ENCODE results near the gene MRPL40. TPM values are rescaled to one million over a fixed set of nuclear protein-coding genes. Genes with fewer than 3 reads are reported as not detected.

MRPL40 gene
- total RNA-seq, 1 donor from 2014 or later = 30.4 TPM

DNA sequence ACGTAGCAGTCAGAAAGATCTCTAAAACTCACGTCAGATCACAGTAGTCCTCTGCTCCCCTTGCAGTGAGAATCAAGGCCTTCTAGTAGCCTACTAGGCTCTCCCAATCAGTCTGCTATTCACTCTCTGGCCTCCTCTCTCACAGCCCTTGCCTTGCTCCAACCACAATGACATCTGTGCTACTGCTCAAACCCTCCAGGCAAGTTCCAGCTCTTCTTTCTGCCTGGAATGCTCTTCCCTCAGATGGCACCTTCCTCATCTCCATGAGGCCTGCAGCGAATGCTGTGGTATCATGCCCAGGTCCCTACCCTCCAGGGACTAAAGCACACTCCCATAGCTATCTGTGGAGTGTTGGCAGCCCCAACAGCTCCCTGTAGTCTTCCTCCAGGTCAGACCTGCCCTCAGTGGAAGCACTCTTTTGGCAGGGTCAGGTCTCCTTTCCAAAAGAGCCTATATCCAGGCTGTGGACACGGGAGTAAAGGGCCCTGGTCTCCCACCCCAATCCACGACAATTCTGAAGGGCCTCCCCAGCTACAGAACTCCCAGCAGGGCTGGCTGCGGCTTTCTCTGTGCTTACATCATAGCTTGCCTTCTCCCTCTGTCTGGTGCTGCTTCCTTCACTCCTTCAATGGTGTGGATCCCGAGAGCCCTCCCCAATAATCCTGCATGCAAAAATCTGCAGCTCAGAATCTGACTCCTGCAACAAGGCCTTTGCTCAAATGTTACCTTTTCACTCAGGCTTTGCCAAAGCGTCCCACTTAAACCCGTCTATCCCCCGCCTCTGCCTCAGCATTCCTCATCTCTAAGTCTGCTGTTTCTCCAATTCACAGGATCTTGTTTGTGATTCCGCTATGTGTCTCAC is 9.7 kb upstream of the MRPL40 start:
- no peak for DNase-seq (ENCODE audit: low read depth, low spot score)
- Mint-ChIP-seq H3K36me3 (ENCODE audit: low read depth) (peaks cover 5% of the 10 kb centered on the region), H3K27me3 (ENCODE audit: low read depth) (no peaks in the 10 kb centered on the region), H3K4me3 (no peak overlapping the region), H3K9me3 (peaks cover 2% of the 10 kb centered on the region), H3K27ac (ENCODE audit: unreplicated experiment) (no peak overlapping the region), H3K4me1 (peaks cover 27% of the 10 kb centered on the region)
- TF ChIP-seq, protein P1, sequence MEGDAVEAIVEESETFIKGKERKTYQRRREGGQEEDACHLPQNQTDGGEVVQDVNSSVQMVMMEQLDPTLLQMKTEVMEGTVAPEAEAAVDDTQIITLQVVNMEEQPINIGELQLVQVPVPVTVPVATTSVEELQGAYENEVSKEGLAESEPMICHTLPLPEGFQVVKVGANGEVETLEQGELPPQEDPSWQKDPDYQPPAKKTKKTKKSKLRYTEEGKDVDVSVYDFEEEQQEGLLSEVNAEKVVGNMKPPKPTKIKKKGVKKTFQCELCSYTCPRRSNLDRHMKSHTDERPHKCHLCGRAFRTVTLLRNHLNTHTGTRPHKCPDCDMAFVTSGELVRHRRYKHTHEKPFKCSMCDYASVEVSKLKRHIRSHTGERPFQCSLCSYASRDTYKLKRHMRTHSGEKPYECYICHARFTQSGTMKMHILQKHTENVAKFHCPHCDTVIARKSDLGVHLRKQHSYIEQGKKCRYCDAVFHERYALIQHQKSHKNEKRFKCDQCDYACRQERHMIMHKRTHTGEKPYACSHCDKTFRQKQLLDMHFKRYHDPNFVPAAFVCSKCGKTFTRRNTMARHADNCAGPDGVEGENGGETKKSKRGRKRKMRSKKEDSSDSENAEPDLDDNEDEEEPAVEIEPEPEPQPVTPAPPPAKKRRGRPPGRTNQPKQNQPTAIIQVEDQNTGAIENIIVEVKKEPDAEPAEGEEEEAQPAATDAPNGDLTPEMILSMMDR (conservative IDR thresholded peaks at IDR 0.05) = no peak

DNA sequence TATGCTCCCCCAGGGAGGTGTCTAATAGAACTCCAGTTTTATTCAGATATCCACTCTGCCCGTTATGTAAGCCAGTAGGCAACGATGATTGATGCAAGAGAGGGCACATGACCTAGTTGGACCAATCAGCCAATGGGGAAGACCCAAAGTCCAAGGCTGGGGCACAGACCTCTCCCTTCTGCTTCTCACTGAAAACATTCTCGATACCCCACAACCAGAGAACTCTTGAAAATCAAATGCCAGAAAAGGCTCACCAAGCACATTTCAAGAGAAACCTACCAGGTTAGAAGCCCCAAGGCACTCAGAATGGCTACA is 8.2 kb upstream of the MRPL40 start:
- Mint-ChIP-seq H3K36me3 (ENCODE audit: low read depth) (peaks cover 7% of the 10 kb centered on the region), H3K4me1 (peaks cover 34% of the 10 kb centered on the region), H3K4me3 (no peak overlapping the region), H3K27me3 (ENCODE audit: low read depth) (no peaks in the 10 kb centered on the region), H3K27ac (ENCODE audit: unreplicated experiment) (peak overlapping the region; percentile 78), H3K9me3 (no peaks in the 10 kb centered on the region)
- TF ChIP-seq, protein P1 (conservative IDR thresholded peaks at IDR 0.05) = no peak
- DNase-seq (ENCODE audit: low read depth, low spot score) = no peak

DNA sequence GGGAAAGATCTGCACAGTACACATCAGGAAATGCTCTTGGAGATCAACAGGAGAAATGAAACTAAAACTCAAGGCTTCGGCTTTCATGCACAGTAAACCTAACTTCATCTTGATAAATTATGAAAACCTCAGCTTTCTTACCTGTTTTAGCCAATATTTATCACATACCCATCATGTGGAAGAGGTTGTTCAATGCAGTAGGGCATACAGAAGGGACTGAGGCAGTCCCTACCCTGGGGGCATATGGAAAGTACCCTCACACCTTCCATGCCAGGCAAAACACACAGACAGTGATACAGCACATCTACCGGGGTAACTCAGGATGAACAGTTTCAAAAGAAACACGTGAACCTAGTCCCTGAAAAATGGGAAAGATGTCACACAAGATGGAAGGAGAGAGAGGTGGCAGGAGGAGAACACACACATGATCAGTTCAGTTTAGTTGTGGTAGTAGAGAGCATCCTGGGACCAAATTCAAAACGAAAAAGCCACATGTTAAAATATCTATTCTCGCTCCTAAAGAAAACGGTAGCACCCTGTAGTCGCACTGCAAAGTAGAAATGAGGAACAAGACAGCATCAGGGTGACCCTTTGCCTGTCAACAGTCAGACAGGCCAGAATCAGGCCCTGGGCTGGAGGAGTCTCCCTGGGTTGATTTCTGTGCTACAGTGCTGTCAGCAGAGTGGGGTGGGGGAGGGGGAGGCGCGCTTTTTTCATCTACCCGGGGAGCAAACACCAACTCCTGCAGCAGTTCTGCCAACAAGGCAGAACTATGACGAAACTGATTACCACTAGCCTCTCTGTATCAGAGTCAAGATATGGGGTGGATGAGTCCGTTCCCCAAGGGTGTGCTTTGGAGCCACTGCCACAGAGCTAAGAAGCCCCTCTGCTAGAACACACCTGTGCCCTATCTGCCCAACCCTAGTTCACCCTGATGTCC is 2.1 kb upstream of the MRPL40 start:
- TF ChIP-seq, protein P1 (conservative IDR thresholded peaks at IDR 0.05) = no peak
- peak overlapping the region; percentile 93 for H3K4me3 Mint-ChIP-seq
- no peak for DNase-seq (ENCODE audit: low read depth, low spot score)
- H3K4me1 Mint-ChIP-seq = peaks cover 40% of the 10 kb centered on the region
- H3K9me3 Mint-ChIP-seq = no peaks in the 10 kb centered on the region
- peak overlapping the region; percentile 88 for H3K27ac Mint-ChIP-seq (ENCODE audit: unreplicated experiment)
- peaks cover 4% of the 10 kb centered on the region for H3K36me3 Mint-ChIP-seq (ENCODE audit: low read depth)
- no peaks in the 10 kb centered on the region for H3K27me3 Mint-ChIP-seq (ENCODE audit: low read depth)

DNA sequence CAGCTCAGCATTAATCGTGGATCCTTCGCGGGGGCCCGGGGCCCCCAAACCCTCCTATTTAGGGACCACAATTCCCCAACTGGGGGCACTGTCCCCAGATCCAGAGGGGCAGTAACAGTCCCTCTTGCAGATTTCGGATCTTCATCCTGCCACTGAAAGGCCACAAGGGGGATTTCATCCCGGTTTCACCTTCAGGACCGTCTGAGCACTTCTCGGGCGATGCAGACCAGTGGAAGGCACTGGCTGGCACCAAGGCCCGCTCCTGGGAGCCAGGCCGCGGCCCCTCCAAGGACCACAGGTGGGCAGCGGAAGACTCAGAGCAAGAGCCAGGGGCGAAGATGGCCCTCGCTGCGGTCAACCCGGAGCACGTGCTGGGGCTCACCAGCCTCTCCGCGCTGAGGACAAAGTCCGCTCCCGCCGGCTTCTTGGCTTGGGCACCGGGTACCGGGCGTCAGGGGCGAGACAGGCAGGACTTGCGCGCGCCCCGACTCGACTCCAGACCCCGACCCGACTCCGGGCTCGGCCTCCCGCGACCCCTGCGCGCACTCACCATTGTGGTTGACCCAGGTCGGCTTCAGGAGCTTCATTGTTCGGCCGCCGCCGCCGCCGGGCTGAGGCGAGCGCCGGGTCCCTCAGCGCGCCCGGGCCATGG is 1.3 kb upstream of the MRPL40 start:
- peak; percentile 38 for DNase-seq (ENCODE audit: low read depth, low spot score)
- peaks cover 6% of the 10 kb centered on the region for H3K36me3 Mint-ChIP-seq (ENCODE audit: low read depth)
- H3K4me3 Mint-ChIP-seq = peak overlapping the region; percentile 93
- H3K27me3 Mint-ChIP-seq (ENCODE audit: low read depth) = no peaks in the 10 kb centered on the region
- peak overlapping the region; percentile 82 for H3K27ac Mint-ChIP-seq (ENCODE audit: unreplicated experiment)
- no peaks in the 10 kb centered on the region for H3K9me3 Mint-ChIP-seq
- peaks cover 40% of the 10 kb centered on the region for H3K4me1 Mint-ChIP-seq
- TF ChIP-seq, protein P1 (conservative IDR thresholded peaks at IDR 0.05) = peak; percentile 50

DNA sequence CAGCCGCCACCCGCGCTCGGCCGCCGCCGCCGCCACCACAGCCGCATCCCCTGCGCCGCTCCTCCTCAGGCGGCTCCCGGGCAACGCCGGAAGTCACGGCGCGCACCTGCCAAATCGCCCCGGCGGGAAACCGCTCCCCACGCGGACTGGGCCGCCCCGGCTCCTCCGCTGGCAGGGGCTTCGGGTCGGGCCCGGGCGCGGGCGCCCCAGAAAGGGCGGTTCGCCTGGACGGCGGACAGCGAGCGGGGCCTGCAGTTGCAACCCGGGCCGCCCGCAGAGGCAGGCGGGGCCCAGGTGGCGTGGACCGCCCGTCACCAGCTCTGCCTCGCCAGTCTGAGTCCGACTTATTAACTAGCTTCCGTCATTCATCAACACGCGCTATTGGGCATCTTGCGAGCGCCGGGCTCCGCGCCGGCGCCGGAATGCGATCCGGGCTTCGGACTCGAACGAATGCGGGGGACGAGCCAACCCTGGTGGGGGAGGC is 654 bp upstream of the MRPL40 start, which contains the start of gene HIRA:
TSS of gene HIRA (minus strand) at position 85 of the 484 bp plus-strand sequence. CDS start 257 bp downstream, outside the sequence.
- DNase-seq (ENCODE audit: low read depth, low spot score) = peak; percentile 85
- peak within 1 kb of the TSS; percentile 93 for H3K4me3 Mint-ChIP-seq
- H3K4me1 Mint-ChIP-seq = peaks cover 40% of the 10 kb centered on the region
- no peaks in the 10 kb centered on the region for H3K27me3 Mint-ChIP-seq (ENCODE audit: low read depth)
- peaks cover 6% of the 10 kb centered on the region for H3K36me3 Mint-ChIP-seq (ENCODE audit: low read depth)
- H3K9me3 Mint-ChIP-seq = no peaks in the 10 kb centered on the region
- H3K27ac Mint-ChIP-seq (ENCODE audit: unreplicated experiment) = peak within 1 kb of the TSS; percentile 94
- TF ChIP-seq, protein P1 (conservative IDR thresholded peaks at IDR 0.05) = peak; percentile 4

All from neural crest cell (in vitro differentiated cells).